NB4 (cell line): ENCODE data around the gene OLFML2B.

Source experiments
- DNase-seq: peaks from one replicate; pipeline ENCODE4 v3.0.0; 2010; ENCODE audit warnings: low read depth
- H3K4me3 ChIP-seq: one replicate; pipeline ENCODE4 v1.5.1; 2011; ENCODE audit warnings: mild to moderate bottlenecking, low read depth, low read length, moderate library complexity
- MAX ChIP-seq: IDR thresholded peaks from 2 replicates; pipeline ENCODE4 v1.6.1; 2011; ENCODE audit warnings: low read depth, low read length
- MYC ChIP-seq: IDR thresholded peaks from 2 replicates; pipeline ENCODE4 v1.6.1; 2011; ENCODE audit warnings: low read depth, low read length
- POLR2A ChIP-seq: IDR thresholded peaks from 2 replicates; pipeline ENCODE4 v1.6.1; 2011; ENCODE audit warnings: mild to moderate bottlenecking; ENCODE audit not compliant: insufficient read length; ENCODE audit errors: extremely low read depth
- TF ChIP-seq, protein P1 (sequence below): IDR thresholded peaks from one replicate; pipeline ENCODE4 v1.5.1; 2012; ENCODE audit warnings: low read depth, low read length

The OLFML2B gene

DNA sequence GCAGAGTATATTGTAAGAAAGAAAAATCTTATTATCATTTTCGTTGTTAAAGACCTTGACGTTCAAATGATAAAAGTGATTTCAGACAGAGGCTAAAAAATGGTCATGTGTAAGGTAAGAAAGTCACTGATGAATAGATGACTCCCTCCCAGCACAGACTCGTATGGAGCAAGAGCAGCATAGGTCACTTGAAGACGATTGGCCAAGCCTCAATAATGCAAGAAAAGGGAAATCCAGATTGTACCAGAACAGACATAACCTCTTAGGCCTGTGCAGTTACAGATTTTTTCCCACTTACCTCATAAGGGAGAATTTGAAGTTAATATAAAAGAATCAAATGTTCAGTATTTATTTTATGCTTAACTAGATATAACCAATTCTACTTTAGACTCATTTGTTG is 16.3 kb upstream of the OLFML2B start:
- TF ChIP-seq POLR2A = no peak
- TF ChIP-seq MYC = no peak
- no peak for TF ChIP-seq MAX
- TF ChIP-seq, protein P1, sequence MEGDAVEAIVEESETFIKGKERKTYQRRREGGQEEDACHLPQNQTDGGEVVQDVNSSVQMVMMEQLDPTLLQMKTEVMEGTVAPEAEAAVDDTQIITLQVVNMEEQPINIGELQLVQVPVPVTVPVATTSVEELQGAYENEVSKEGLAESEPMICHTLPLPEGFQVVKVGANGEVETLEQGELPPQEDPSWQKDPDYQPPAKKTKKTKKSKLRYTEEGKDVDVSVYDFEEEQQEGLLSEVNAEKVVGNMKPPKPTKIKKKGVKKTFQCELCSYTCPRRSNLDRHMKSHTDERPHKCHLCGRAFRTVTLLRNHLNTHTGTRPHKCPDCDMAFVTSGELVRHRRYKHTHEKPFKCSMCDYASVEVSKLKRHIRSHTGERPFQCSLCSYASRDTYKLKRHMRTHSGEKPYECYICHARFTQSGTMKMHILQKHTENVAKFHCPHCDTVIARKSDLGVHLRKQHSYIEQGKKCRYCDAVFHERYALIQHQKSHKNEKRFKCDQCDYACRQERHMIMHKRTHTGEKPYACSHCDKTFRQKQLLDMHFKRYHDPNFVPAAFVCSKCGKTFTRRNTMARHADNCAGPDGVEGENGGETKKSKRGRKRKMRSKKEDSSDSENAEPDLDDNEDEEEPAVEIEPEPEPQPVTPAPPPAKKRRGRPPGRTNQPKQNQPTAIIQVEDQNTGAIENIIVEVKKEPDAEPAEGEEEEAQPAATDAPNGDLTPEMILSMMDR = no peak
- DNase-seq = peak; percentile 7

DNA sequence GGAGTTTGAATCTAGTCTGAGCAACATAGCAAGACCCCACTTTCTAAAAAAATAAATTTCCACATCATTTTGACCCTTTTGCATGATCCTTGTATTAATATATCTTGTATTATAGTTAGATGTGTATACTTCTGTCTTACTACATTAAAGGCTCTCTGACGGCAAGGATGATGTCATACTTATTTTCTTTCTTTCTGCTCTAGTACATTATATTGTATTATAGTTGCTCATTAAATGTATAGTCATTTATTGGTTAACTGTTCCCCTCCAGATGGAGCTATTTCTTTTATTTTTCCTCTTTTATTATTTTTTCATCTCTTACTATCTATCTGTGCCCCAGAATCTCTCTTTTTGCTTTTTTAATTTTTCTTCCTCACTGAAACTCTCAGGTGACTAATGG is 15.0 kb upstream of the OLFML2B start:
- H3K4me3 ChIP-seq = no peak overlapping the region
- TF ChIP-seq, protein P1 = no peak
- no peak for TF ChIP-seq POLR2A
- TF ChIP-seq MAX = no peak
- TF ChIP-seq MYC = no peak
- no peak for DNase-seq

More for the DNA sequence above, 16.3 kb upstream of the OLFML2B start:
- H3K4me3 ChIP-seq = no peak overlapping the region

- no peak for DNase-seq
- TF ChIP-seq MAX (no peak), MYC (no peak), POLR2A (no peak)
- TF ChIP-seq, protein P1 = no peak
Measured at GRCh38 chr1:162036163-162036562, 12.5 kb upstream of the OLFML2B start.

DNA sequence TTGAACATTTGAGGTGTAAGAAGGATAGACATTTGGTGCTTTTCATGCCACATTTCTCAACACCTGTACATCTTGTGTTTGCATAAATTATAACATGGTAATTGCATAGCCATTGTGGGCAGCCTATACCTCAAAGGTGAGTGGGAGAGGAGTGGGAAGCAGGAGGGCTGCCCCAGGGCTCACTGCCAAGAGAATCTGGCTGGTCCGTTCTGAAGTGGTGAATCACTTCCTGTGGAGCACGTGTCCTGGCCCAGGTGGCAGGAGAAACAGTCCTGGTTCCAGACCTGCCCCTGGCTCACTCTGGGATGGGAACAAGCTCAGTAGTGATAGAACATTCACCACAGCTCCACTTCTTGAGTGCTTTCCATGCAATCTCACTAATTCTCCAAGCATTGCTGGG is 11.6 kb upstream of the OLFML2B start:
- peak; percentile 60 for TF ChIP-seq MAX
- TF ChIP-seq, protein P1 = no peak
- no peak overlapping the region for H3K4me3 ChIP-seq
- DNase-seq = no peak

More at GRCh38 chr1:162036163-162036562, 12.5 kb upstream of the OLFML2B start:
- no peak overlapping the region for H3K4me3 ChIP-seq

DNA sequence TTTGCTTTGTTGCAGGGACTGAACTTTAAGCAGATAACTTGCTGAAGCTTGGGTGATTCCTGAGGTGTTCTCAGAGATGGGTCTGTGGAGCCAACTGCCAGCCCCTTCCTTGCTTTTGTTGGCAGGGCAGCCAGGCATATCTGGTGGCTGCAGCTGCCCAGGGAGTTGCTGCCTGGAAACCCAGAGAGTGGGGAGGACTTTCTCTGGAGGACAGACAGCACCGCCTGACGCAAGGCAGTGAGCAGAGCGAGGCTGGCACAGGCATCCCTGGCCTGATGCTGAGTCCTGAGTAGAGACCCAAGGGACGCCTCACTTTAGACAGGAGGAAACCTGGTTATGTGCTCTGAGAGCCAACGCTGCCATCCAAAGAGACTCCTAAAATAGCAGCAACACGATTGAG is 9.8 kb upstream of the OLFML2B start:
- no peak for TF ChIP-seq MYC
- no peak for TF ChIP-seq MAX
- TF ChIP-seq POLR2A = no peak
- TF ChIP-seq, protein P1 = no peak
- H3K4me3 ChIP-seq = no peak overlapping the region
- DNase-seq = no peak

- DNase-seq = no peak
- TF ChIP-seq, protein P1 = no peak
- TF ChIP-seq MYC (no peak), MAX (no peak), POLR2A (no peak)
- H3K4me3 ChIP-seq = no peak overlapping the region
Measured at GRCh38 chr1:162030759-162031280, 7.2 kb upstream of the OLFML2B start.
